DND-41 (cell line): ENCODE measurements around the gene SLC3A2.
"Not testable (repeated sequence)": the region's sequence is repeated elsewhere in the genome, so short reads cannot be mapped to it uniquely, and the experiment has no call there.

ENCODE experiments used
- EZH2 ChIP-seq: IDR thresholded peaks from 3 replicates; pipeline ENCODE4 v1.6.1; 2012; ENCODE audit warnings: borderline replicate concordance, low read depth, mild to moderate bottlenecking, moderate library complexity, low read length, inconsistent platforms; ENCODE audit not compliant: severe bottlenecking
- TF ChIP-seq, protein P1 (sequence below): IDR thresholded peaks from 2 replicates; pipeline ENCODE4 v1.5.1; 2012; ENCODE audit warnings: borderline replicate concordance, low read length, moderate library complexity, mild to moderate bottlenecking; ENCODE audit not compliant: poor library complexity, severe bottlenecking; ENCODE audit errors: extremely low read depth

GRCh38 chr11:62861564-62862192 is 19.0 kb upstream of the SLC3A2 start:
- TF ChIP-seq, protein P1, sequence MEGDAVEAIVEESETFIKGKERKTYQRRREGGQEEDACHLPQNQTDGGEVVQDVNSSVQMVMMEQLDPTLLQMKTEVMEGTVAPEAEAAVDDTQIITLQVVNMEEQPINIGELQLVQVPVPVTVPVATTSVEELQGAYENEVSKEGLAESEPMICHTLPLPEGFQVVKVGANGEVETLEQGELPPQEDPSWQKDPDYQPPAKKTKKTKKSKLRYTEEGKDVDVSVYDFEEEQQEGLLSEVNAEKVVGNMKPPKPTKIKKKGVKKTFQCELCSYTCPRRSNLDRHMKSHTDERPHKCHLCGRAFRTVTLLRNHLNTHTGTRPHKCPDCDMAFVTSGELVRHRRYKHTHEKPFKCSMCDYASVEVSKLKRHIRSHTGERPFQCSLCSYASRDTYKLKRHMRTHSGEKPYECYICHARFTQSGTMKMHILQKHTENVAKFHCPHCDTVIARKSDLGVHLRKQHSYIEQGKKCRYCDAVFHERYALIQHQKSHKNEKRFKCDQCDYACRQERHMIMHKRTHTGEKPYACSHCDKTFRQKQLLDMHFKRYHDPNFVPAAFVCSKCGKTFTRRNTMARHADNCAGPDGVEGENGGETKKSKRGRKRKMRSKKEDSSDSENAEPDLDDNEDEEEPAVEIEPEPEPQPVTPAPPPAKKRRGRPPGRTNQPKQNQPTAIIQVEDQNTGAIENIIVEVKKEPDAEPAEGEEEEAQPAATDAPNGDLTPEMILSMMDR, result not testable (repeated sequence)
- not testable (repeated sequence) for TF ChIP-seq EZH2
